Neuronal stem cell (in vitro differentiated cells): ENCODE measurements around the gene EIF4G3. TPM values are rescaled to one million over a fixed set of nuclear protein-coding genes. Genes with fewer than 3 reads are reported as not detected.

Experiments
- DNase-seq: peaks from one replicate; pipeline ENCODE4 v3.0.0-alpha.2; 2013; ENCODE audit warnings: low spot score
- H2AFZ ChIP-seq: one replicate; pipeline ENCODE4 v1.6.1; 2013; ENCODE audit warnings: mild to moderate bottlenecking, low read length, inconsistent platforms
- H2AK5ac ChIP-seq: 2 replicates; pipeline ENCODE4 v1.6.1; 2013; ENCODE audit warnings: low read depth, mild to moderate bottlenecking, inconsistent platforms, low read length, moderate library complexity, mixed read lengths
- H2BK120ac ChIP-seq: 2 replicates; pipeline ENCODE4 v1.6.1; 2013; ENCODE audit warnings: low read depth, mild to moderate bottlenecking, inconsistent platforms, low read length, moderate library complexity, mixed read lengths
- H2BK12ac ChIP-seq: one replicate; pipeline ENCODE4 v1.6.1; 2013; ENCODE audit warnings: low read length, inconsistent platforms
- H2BK15ac ChIP-seq: 2 replicates; pipeline ENCODE4 v1.6.1; 2013; ENCODE audit warnings: mild to moderate bottlenecking, low read length, inconsistent platforms, mixed read lengths
- H2BK5ac ChIP-seq: one replicate; pipeline ENCODE4 v1.6.1; 2013; ENCODE audit warnings: inconsistent platforms, mild to moderate bottlenecking, low read length, moderate library complexity
- H3K14ac ChIP-seq: one replicate; pipeline ENCODE4 v1.6.1; 2013; ENCODE audit warnings: low read length, inconsistent platforms
- H3K18ac ChIP-seq: 2 replicates; pipeline ENCODE4 v1.6.1; 2013; ENCODE audit warnings: low read length, inconsistent platforms
- H3K23ac ChIP-seq: 2 replicates; pipeline ENCODE4 v1.6.1; 2013; ENCODE audit warnings: low read depth, mild to moderate bottlenecking, mixed read lengths, low read length, inconsistent platforms; ENCODE audit not compliant: poor library complexity
- H3K27ac ChIP-seq: replicated peaks from 3 replicates; pipeline ENCODE4 v1.5.1; 2013; ENCODE audit warnings: low read length, inconsistent platforms
- H3K27me3 ChIP-seq, 3 experiments: 2 replicates each; pipeline ENCODE4 v1.6.1; 2013; ENCODE audit warnings: low read length in 3 of 3, mild to moderate bottlenecking in 2 of 3, inconsistent platforms in 1 of 3, low read depth in 1 of 3, mixed read lengths in 1 of 3, moderate library complexity in 1 of 3; ENCODE audit not compliant: control insufficient read depth in 3 of 3, insufficient read depth in 3 of 3
- H3K36me3 ChIP-seq, 2 donors: replicated peaks in 1 of 2; 2 replicates each; pipeline ENCODE4 v1.6.1; 2013; ENCODE audit warnings: low read length in 2 of 2; ENCODE audit not compliant: control insufficient read depth in 2 of 2, insufficient read depth in 2 of 2
- H3K4ac ChIP-seq: 2 replicates; pipeline ENCODE4 v1.6.1; 2013; ENCODE audit warnings: inconsistent platforms, mild to moderate bottlenecking, low read length, moderate library complexity
- H3K4me1 ChIP-seq, 2 donors: 1 replicate in 1 of 2; 2 replicates in 1 of 2; pipeline ENCODE4 v1.6.1; 2013; ENCODE audit warnings: low read length in 2 of 2, low read depth in 1 of 2; ENCODE audit not compliant: control insufficient read depth in 2 of 2, insufficient read depth in 1 of 2
- H3K4me2 ChIP-seq: one replicate; pipeline ENCODE4 v1.6.1; 2013; ENCODE audit warnings: mild to moderate bottlenecking, low read length, inconsistent platforms; ENCODE audit not compliant: insufficient read depth, poor library complexity, severe bottlenecking
- H3K4me3 ChIP-seq, 2 donors: 2 replicates each; pipeline ENCODE4 v1.5.1; 2013; ENCODE audit warnings: low read length in 2 of 2, mild to moderate bottlenecking in 2 of 2, inconsistent platforms in 1 of 2, moderate library complexity in 1 of 2
- H3K79me1 ChIP-seq: one replicate; pipeline ENCODE4 v1.6.1; 2013; ENCODE audit warnings: low read depth, mild to moderate bottlenecking, inconsistent platforms, low read length, moderate library complexity
- H3K9ac ChIP-seq: one replicate; pipeline ENCODE4 v1.6.1; 2013; ENCODE audit warnings: mild to moderate bottlenecking, low read depth, low read length, inconsistent platforms; ENCODE audit not compliant: poor library complexity
- H3K9me3 ChIP-seq, 2 donors: replicated peaks in 1 of 2; 2 replicates each; pipeline versions ENCODE3 to v1.6.1; 2013; ENCODE audit warnings: low read length in 2 of 2, mild to moderate bottlenecking in 2 of 2, inconsistent platforms in 1 of 2, low read depth in 1 of 2, mixed read lengths in 1 of 2, moderate library complexity in 1 of 2; ENCODE audit not compliant: control insufficient read depth in 2 of 2, insufficient read depth in 1 of 2
- H4K8ac ChIP-seq: one replicate; pipeline ENCODE4 v1.6.1; 2013; ENCODE audit warnings: low read depth, mild to moderate bottlenecking, inconsistent platforms, low read length, moderate library complexity
- H4K91ac ChIP-seq: one replicate; pipeline ENCODE4 v1.6.1; 2013; ENCODE audit warnings: low read length, low read depth, mild to moderate bottlenecking, inconsistent platforms; ENCODE audit not compliant: poor library complexity
- WGBS, 2 donors: extraction: QIAGEN DNeasy Blood & Tissue Kit; methylation state at CpG; one replicate each; pipeline ENCODE4 v1.1.7; 2013; ENCODE audit warnings: missing lambda C conversion rate in 2 of 2, mixed read lengths in 1 of 2; ENCODE audit not compliant: insufficient read length in 2 of 2, insufficient replicate concordance in 1 of 2; ENCODE audit errors: extremely low coverage in 2 of 2; 5-methylcytosine and 5-hydroxymethylcytosine counted together
- polyA plus RNA-seq, 2 experiments: library from polyadenylated mRNA; stranded (reverse); fragments of 200-250 nt; gene quantifications; one replicate each; pipeline ENCODE4 v1.2.3, GENCODE V29; 2013

Gene EIF4G3
- 62.4 TPM for polyA plus RNA-seq (2013, experiment 1 of 2)
- polyA plus RNA-seq (2013, experiment 2 of 2), result 62.6 TPM

DNA sequence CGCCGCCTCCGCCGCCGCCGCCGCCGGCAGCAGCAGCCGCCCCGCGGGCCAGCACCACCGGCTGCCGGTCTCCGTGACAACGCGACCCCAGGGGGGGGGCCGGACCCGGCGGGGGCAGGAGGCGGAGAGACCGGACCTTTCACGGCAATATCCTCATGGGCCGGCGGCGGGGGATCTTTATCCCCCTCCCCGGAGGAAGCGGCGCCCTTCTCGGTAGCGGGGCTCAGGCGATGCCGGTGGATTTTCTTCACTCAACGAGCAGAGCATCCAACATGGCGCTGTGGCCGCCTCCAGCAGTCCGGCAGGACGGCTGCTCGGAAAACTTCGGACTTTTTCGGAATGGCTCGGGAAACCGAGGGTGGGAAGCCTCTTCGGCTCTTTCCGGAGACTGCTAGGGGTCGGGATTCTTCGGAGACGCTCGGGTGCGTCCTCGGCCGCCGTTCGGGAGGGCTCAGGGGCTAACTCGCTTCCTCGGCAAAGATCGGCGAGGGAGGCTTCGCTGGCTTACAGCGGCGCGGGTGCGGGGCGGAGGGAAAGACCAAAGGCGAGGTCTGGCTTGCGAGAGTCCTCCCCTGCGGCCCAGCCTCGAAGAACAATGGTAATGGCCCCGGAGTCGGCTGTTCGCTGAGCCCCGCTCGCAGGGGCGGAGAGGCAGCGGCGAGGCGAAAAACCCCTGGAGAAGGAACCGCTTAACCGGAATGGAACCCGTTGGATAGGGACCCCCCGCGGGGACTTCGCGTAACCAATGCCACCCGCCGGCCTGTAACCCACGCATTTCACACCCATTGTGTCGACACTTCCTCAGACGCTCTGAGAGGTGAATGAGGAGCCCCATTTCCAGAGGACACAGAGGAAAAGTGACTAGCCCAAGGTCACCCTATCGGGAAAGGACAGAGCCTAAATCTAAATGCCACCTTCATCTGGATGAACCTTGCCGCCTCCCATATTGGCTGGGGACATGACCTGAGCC lies at the start of gene EIF4G3:
EIF4G3 (minus strand) TSS at position 312 of the 970 bp plus-strand sequence. CDS start 174,155 bp downstream, outside the sequence.
- Histone ChIP-seq H3K4ac (no peak within 1 kb of the TSS), H2BK120ac (no peak within 1 kb of the TSS), H2AFZ (peak within 1 kb of the TSS; percentile 95), H3K18ac (peak within 1 kb of the TSS; percentile 98), H4K8ac (no peak within 1 kb of the TSS), H2BK12ac (no peak within 1 kb of the TSS), H3K27me3 (no peaks in the 10 kb centered on the region), H4K91ac (no peak within 1 kb of the TSS), H3K4me2 (peak within 1 kb of the TSS; percentile 63), H3K4me1 (peaks cover 6 to 8% of the 10 kb centered on the region in 2 donors), H3K9me3 (no peaks in the 10 kb centered on the region), H2AK5ac (peak within 1 kb of the TSS; percentile 90), H3K27ac (peak within 1 kb of the TSS; percentile 84), H3K79me1 (no peaks in the 10 kb centered on the region), H2BK5ac (peak within 1 kb of the TSS; percentile 85), H2BK15ac (peak within 1 kb of the TSS; percentile 19), H3K9ac (peak within 1 kb of the TSS; percentile 91), H3K14ac (no peak within 1 kb of the TSS), H3K36me3 (peaks cover 0 to 20% of the 10 kb centered on the region in 2 donors), H3K4me3 (peak within 1 kb of the TSS; percentile 92 to 93), H3K23ac (peak within 1 kb of the TSS; percentile 93)
- no CpG with 5 or more reads among the region's 90 CpGs for WGBS, 2 donors
- DNase-seq, result peak; percentile 99

- H2BK120ac ChIP-seq, result no peak overlapping the region
- no CpG with 5 or more reads among the region's 33 CpGs for WGBS, 2 donors
- H2BK5ac ChIP-seq, result no peak overlapping the region
- H3K4me1 ChIP-seq, result no peaks in the 10 kb centered on the region
- no peak overlapping the region for H4K91ac ChIP-seq
- no peak overlapping the region for H2AFZ ChIP-seq
- H3K27ac ChIP-seq, result no peak overlapping the region
- peak overlapping the region; percentile 91 for H3K23ac ChIP-seq
- peak overlapping the region; percentile 50 for H3K9ac ChIP-seq
- no peaks in the 10 kb centered on the region for H3K9me3 ChIP-seq
- no peak overlapping the region for H3K4me3 ChIP-seq
- no peaks in the 10 kb centered on the region for H3K27me3 ChIP-seq
- H4K8ac ChIP-seq, result no peak overlapping the region
- peak overlapping the region; percentile 21 for H3K14ac ChIP-seq
- H2BK15ac ChIP-seq, result peak overlapping the region; percentile 37
- H3K79me1 ChIP-seq, result peaks cover 2% of the 10 kb centered on the region
- no peak overlapping the region for H2BK12ac ChIP-seq
- peaks cover 4 to 68% of the 10 kb centered on the region in 2 donors for H3K36me3 ChIP-seq
- H3K18ac ChIP-seq, result no peak overlapping the region
- H3K4me2 ChIP-seq, result no peak overlapping the region
- no peak overlapping the region for H3K4ac ChIP-seq
- H2AK5ac ChIP-seq, result peak overlapping the region; percentile 75
- DNase-seq, result no peak
Observed at GRCh38 chr1:21225065-21225464, 48.4 kb upstream of the EIF4G3 start.

- H3K18ac ChIP-seq, result no peak overlapping the region
- H2BK5ac ChIP-seq, result no peak overlapping the region
- no peak overlapping the region for H2BK12ac ChIP-seq
- H3K4me2 ChIP-seq, result no peak overlapping the region
- no peak overlapping the region for H3K14ac ChIP-seq
- H3K23ac ChIP-seq, result no peak overlapping the region
- WGBS, 2 donors, result no CpG with 5 or more reads among the region's 7 CpGs
- no peak overlapping the region for H4K91ac ChIP-seq
- H3K36me3 ChIP-seq, result peaks cover 2 to 66% of the 10 kb centered on the region in 2 donors
- H2BK15ac ChIP-seq, result no peak overlapping the region
- H3K9me3 ChIP-seq, result no peaks in the 10 kb centered on the region
- no peak overlapping the region for H3K27ac ChIP-seq
- peaks cover 0 to 5% of the 10 kb centered on the region in 2 donors for H3K4me1 ChIP-seq
- H3K9ac ChIP-seq, result no peak overlapping the region
- H2BK120ac ChIP-seq, result no peak overlapping the region
- no peak overlapping the region for H3K4ac ChIP-seq
- H3K4me3 ChIP-seq, result no peak overlapping the region
- peaks cover 2% of the 10 kb centered on the region for H3K79me1 ChIP-seq
- H2AFZ ChIP-seq, result no peak overlapping the region
- H2AK5ac ChIP-seq, result no peak overlapping the region
- no peak for DNase-seq
- H4K8ac ChIP-seq, result no peak overlapping the region
- no peaks in the 10 kb centered on the region for H3K27me3 ChIP-seq
Observed at GRCh38 chr1:21220815-21221214, 44.1 kb upstream of the EIF4G3 start.

DNA sequence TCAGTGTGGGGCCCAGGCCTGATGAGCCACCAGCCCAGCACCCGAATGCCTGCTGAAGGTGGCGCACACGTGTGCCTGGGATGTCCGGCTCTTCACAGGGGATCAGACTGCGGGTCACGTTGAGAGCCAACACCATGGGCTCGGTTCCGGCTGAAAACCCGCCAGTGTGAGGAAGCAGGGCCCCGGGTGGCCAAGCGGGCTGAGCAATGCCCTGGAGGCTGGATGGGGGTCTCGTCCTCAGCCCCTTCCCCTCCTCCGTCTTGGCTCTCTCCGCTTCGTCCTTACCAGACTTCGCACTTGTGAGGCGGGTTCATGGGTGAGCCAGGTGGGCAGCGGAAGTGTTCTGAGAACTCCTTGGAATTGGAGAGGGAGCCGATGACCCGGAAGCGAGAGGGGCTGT lies 43.0 kb upstream of the EIF4G3 start:
- Histone ChIP-seq H3K79me1 (peaks cover 2% of the 10 kb centered on the region), H4K8ac (no peak overlapping the region), H3K18ac (no peak overlapping the region), H3K14ac (no peak overlapping the region), H3K4me3 (no peak overlapping the region), H3K36me3 (peaks cover 0 to 56% of the 10 kb centered on the region in 2 donors), H3K4ac (no peak overlapping the region), H2BK15ac (no peak overlapping the region), H3K9ac (no peak overlapping the region), H3K27me3 (no peaks in the 10 kb centered on the region), H2AFZ (no peak overlapping the region), H2BK12ac (no peak overlapping the region), H2BK5ac (no peak overlapping the region), H2BK120ac (no peak overlapping the region), H3K4me1 (peaks cover 0 to 5% of the 10 kb centered on the region in 2 donors), H2AK5ac (no peak overlapping the region), H3K23ac (no peak overlapping the region), H3K4me2 (no peak overlapping the region), H4K91ac (no peak overlapping the region), H3K27ac (no peak overlapping the region), H3K9me3 (no peaks in the 10 kb centered on the region)
- no CpG with 5 or more reads among the region's 21 CpGs for WGBS, 2 donors
- no peak for DNase-seq
